NCI-H1417 (cell line): ENCODE measurements around the gene DPEP1.
"Not testable (repeated sequence)": the region's sequence is repeated elsewhere in the genome, so short reads cannot be mapped to it uniquely, and the experiment has no call there.

Experiments used
- DNase-seq, 3 experiments: peaks; one replicate each; lab custom pipeline; 2025; lab: John Stamatoyannopoulos, UW

The DPEP1 gene

GRCh38 chr16:89619840-89620239, 6.4 kb downstream of the DPEP1 start:
- no peak for DNase-seq

- DNase-seq: no peak
These were observed 7.0 kb downstream of the DPEP1 start for GRCh38 chr16:89620406-89620841.

- no peak for DNase-seq
These were observed 7.8 kb downstream of the DPEP1 start for GRCh38 chr16:89621136-89621697.

GRCh38 chr16:89621698-89622409, 8.4 kb downstream of the DPEP1 start:
- no peak for DNase-seq

- no peak for DNase-seq
These were observed 10.2 kb downstream of the DPEP1 start for GRCh38 chr16:89623511-89624261.

GRCh38 chr16:89624777-89625761, 11.6 kb downstream of the DPEP1 start:
- DNase-seq: no peak

- DNase-seq: no peak
These were observed 16.6 kb downstream of the DPEP1 start for GRCh38 chr16:89629827-89630610.

GRCh38 chr16:89633064-89633631, 19.7 kb downstream of the DPEP1 start:
- DNase-seq: peak in 1 of 3 experiments; percentile 5

GRCh38 chr16:89634463-89635385, 21.3 kb downstream of the DPEP1 start:
- DNase-seq: not testable (repeated sequence)

- DNase-seq: no peak
These were observed 23.2 kb downstream of the DPEP1 start for GRCh38 chr16:89636663-89637062.

GRCh38 chr16:89637379-89637778, 23.9 kb downstream of the DPEP1 start:
- DNase-seq: no peak

- no peak for DNase-seq
These were observed 25.0 kb downstream of the DPEP1 start for GRCh38 chr16:89638455-89638854.

- no peak for DNase-seq
These were observed 25.9 kb downstream of the DPEP1 start for GRCh38 chr16:89639385-89639784.

- DNase-seq: no peak
These were observed 28.1 kb downstream of the DPEP1 start for GRCh38 chr16:89641458-89642119.

- no peak for DNase-seq
These were observed 29.1 kb downstream of the DPEP1 start for GRCh38 chr16:89642574-89642973.

- no peak for DNase-seq
These were observed 30.4 kb downstream of the DPEP1 start for GRCh38 chr16:89643769-89644300.

- no peak for DNase-seq
These were observed 31.7 kb downstream of the DPEP1 start for GRCh38 chr16:89645122-89645521.

GRCh38 chr16:89646270-89646669, 32.8 kb downstream of the DPEP1 start:
- no peak for DNase-seq

- no peak for DNase-seq
These were observed 33.5 kb downstream of the DPEP1 start for GRCh38 chr16:89646906-89647305.
